Measurements from ENCODE around the gene CD33. TPM values are rescaled to one million over a fixed set of nuclear protein-coding genes. Genes with fewer than 3 reads are reported as not detected.

CD33 gene
- total RNA-seq, 2 donors from 2014 or later = 1.9 to 2.5 TPM

- Histone ChIP-seq H3K36me3 (no peaks in the 10 kb centered on the region), H3K4me3 (no peak overlapping the region), H3K4me1 (replicated peaks) (no peaks in the 10 kb centered on the region), H3K9me3 (no peaks in the 10 kb centered on the region), H3K27me3 (replicated peaks; ENCODE audit: insufficient read depth) (peaks cover 4% of the 10 kb centered on the region), H3K27ac (no peak overlapping the region)
- no peak for DNase-seq (ENCODE audit: low spot score)
- TF ChIP-seq CTCF (IDR thresholded peaks at IDR 0.05) = no peak
- TF ChIP-seq POLR2AphosphoS5 (IDR thresholded peaks at IDR 0.05) = no peak
- no peak for TF ChIP-seq POLR2A (IDR thresholded peaks at IDR 0.05)
- intact Hi-C loops (cut with DNase I) = no loop called here
- WGBS = 80% methylated on average over 4 of the region's 7 CpGs
Measured at GRCh38 chr19:51240866-51241265, 16.0 kb downstream of the CD33 start.

GRCh38 chr19:51242881-51243630 is 18.2 kb downstream of the CD33 start:
- TF ChIP-seq CTCF (IDR thresholded peaks at IDR 0.05) (no peak), POLR2AphosphoS5 (IDR thresholded peaks at IDR 0.05) (no peak), POLR2A (IDR thresholded peaks at IDR 0.05) (no peak)
- 68% methylated on average over 8 of the region's 8 CpGs for WGBS

GRCh38 chr19:51246164-51246552 is 21.3 kb downstream of the CD33 start:
- TF ChIP-seq CTCF (IDR thresholded peaks at IDR 0.05) (no peak), POLR2A (IDR thresholded peaks at IDR 0.05) (no peak), POLR2AphosphoS5 (IDR thresholded peaks at IDR 0.05) (no peak)
- Histone ChIP-seq H3K27ac (no peak overlapping the region), H3K27me3 (replicated peaks; ENCODE audit: insufficient read depth) (no peaks in the 10 kb centered on the region), H3K4me1 (replicated peaks) (no peaks in the 10 kb centered on the region), H3K36me3 (no peaks in the 10 kb centered on the region), H3K4me3 (no peak overlapping the region), H3K9me3 (no peaks in the 10 kb centered on the region)
- DNase-seq (ENCODE audit: low spot score) = no peak
- 69% methylated on average over 5 of the region's 5 CpGs for WGBS
- intact Hi-C loops (cut with DNase I) = no loop called here

More at GRCh38 chr19:51242881-51243630, 18.2 kb downstream of the CD33 start:
- H3K27me3 ChIP-seq (replicated peaks; ENCODE audit: insufficient read depth) = peaks cover 4% of the 10 kb centered on the region
- H3K4me3 ChIP-seq = no peak overlapping the region
- no peak for DNase-seq (ENCODE audit: low spot score)
- no peak overlapping the region for H3K27ac ChIP-seq
- H3K36me3 ChIP-seq = no peaks in the 10 kb centered on the region
- H3K9me3 ChIP-seq = no peaks in the 10 kb centered on the region
- intact Hi-C loops (cut with DNase I) = no loop called here
- no peaks in the 10 kb centered on the region for H3K4me1 ChIP-seq (replicated peaks)

- no peak for DNase-seq (ENCODE audit: low spot score)
- no peak for TF ChIP-seq POLR2A (IDR thresholded peaks at IDR 0.05)
- TF ChIP-seq POLR2AphosphoS5 (IDR thresholded peaks at IDR 0.05) = no peak
- no peak for TF ChIP-seq CTCF (IDR thresholded peaks at IDR 0.05)
- Histone ChIP-seq H3K4me1 (replicated peaks) (no peaks in the 10 kb centered on the region), H3K9me3 (no peaks in the 10 kb centered on the region), H3K4me3 (no peak overlapping the region), H3K27me3 (replicated peaks; ENCODE audit: insufficient read depth) (no peaks in the 10 kb centered on the region), H3K36me3 (no peaks in the 10 kb centered on the region), H3K27ac (no peak overlapping the region)
- WGBS = 74% methylated on average over 7 of the region's 7 CpGs
- intact Hi-C loops (cut with DNase I) = no loop called here
Measured at GRCh38 chr19:51247972-51248590, 23.2 kb downstream of the CD33 start.

Measured in prostate gland (tissue), 2 donors.